ENCODE measurements around the gene MAPT. TPM values are rescaled to one million over a fixed set of nuclear protein-coding genes. Genes with fewer than 3 reads are reported as not detected.

The MAPT gene
- total RNA-seq, 1 donor from 2014 or later = 0.28 TPM

DNA sequence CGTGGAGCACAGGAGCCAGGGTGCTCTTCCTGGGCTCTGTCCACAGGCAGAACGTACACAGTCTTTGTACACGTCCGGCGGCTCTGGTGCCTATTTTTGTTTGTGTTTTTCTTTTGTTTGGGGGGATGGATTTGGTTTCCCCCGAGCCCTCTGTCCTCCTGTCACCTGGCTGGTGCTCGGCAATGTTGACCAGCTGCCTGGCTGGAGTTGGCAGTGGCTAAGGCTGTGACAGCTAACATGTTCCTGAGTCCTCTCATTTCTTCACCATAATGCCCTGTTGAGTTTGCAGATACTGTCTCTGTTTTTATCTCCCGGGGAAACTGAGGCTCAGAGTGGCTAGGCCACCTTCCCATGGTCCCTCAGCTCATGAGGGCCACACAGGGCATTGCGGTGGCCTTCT is 25.7 kb downstream of the MAPT start:
- Mint-ChIP-seq H3K9me3 (ENCODE audit: unreplicated experiment) (no peaks in the 10 kb centered on the region), H3K4me1 (ENCODE audit: unreplicated experiment) (no peaks in the 10 kb centered on the region), H3K4me3 (ENCODE audit: unreplicated experiment) (no peak overlapping the region), H3K36me3 (ENCODE audit: low read depth, unreplicated experiment) (no peaks in the 10 kb centered on the region), H3K27ac (ENCODE audit: unreplicated experiment) (no peak overlapping the region), H3K27me3 (ENCODE audit: unreplicated experiment) (peaks cover 4% of the 10 kb centered on the region)
- TF ChIP-seq, protein P1, sequence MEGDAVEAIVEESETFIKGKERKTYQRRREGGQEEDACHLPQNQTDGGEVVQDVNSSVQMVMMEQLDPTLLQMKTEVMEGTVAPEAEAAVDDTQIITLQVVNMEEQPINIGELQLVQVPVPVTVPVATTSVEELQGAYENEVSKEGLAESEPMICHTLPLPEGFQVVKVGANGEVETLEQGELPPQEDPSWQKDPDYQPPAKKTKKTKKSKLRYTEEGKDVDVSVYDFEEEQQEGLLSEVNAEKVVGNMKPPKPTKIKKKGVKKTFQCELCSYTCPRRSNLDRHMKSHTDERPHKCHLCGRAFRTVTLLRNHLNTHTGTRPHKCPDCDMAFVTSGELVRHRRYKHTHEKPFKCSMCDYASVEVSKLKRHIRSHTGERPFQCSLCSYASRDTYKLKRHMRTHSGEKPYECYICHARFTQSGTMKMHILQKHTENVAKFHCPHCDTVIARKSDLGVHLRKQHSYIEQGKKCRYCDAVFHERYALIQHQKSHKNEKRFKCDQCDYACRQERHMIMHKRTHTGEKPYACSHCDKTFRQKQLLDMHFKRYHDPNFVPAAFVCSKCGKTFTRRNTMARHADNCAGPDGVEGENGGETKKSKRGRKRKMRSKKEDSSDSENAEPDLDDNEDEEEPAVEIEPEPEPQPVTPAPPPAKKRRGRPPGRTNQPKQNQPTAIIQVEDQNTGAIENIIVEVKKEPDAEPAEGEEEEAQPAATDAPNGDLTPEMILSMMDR (IDR thresholded peaks at IDR 0.05; ENCODE audit: unreplicated experiment) = no peak
- no peak for DNase-seq (ENCODE audit: low spot score)

GRCh38 chr17:45923511-45924268 is 29.3 kb downstream of the MAPT start:
- no peak overlapping the region for H3K27ac Mint-ChIP-seq (ENCODE audit: unreplicated experiment)
- H3K36me3 Mint-ChIP-seq (ENCODE audit: low read depth, unreplicated experiment) = peaks cover 5% of the 10 kb centered on the region

GRCh38 chr17:45924332-45924820 is 30.0 kb downstream of the MAPT start:
- Mint-ChIP-seq H3K27ac (ENCODE audit: unreplicated experiment) (no peak overlapping the region), H3K9me3 (ENCODE audit: unreplicated experiment) (peaks cover 5% of the 10 kb centered on the region), H3K4me3 (ENCODE audit: unreplicated experiment) (no peak overlapping the region), H3K27me3 (ENCODE audit: unreplicated experiment) (peaks cover 1% of the 10 kb centered on the region), H3K4me1 (ENCODE audit: unreplicated experiment) (no peaks in the 10 kb centered on the region), H3K36me3 (ENCODE audit: low read depth, unreplicated experiment) (peaks cover 5% of the 10 kb centered on the region)
- DNase-seq (ENCODE audit: low spot score) = no peak
- TF ChIP-seq, protein P1 (IDR thresholded peaks at IDR 0.05; ENCODE audit: unreplicated experiment) = no peak

More at GRCh38 chr17:45923511-45924268, 29.3 kb downstream of the MAPT start:
- peaks cover 1% of the 10 kb centered on the region for H3K27me3 Mint-ChIP-seq (ENCODE audit: unreplicated experiment)
- no peaks in the 10 kb centered on the region for H3K4me1 Mint-ChIP-seq (ENCODE audit: unreplicated experiment)
- peaks cover 5% of the 10 kb centered on the region for H3K9me3 Mint-ChIP-seq (ENCODE audit: unreplicated experiment)
- TF ChIP-seq, protein P1 (IDR thresholded peaks at IDR 0.05; ENCODE audit: unreplicated experiment) = no peak
- DNase-seq (ENCODE audit: low spot score) = no peak
- no peak overlapping the region for H3K4me3 Mint-ChIP-seq (ENCODE audit: unreplicated experiment)

- TF ChIP-seq, protein P1 (IDR thresholded peaks at IDR 0.05; ENCODE audit: unreplicated experiment) = no peak
- Mint-ChIP-seq H3K9me3 (ENCODE audit: unreplicated experiment) (peaks cover 5% of the 10 kb centered on the region), H3K27me3 (ENCODE audit: unreplicated experiment) (peaks cover 1% of the 10 kb centered on the region), H3K4me3 (ENCODE audit: unreplicated experiment) (no peak overlapping the region), H3K36me3 (ENCODE audit: low read depth, unreplicated experiment) (peaks cover 5% of the 10 kb centered on the region), H3K4me1 (ENCODE audit: unreplicated experiment) (no peaks in the 10 kb centered on the region), H3K27ac (ENCODE audit: unreplicated experiment) (no peak overlapping the region)
- no peak for DNase-seq (ENCODE audit: low spot score)
Observed at GRCh38 chr17:45925311-45925710, 31.0 kb downstream of the MAPT start.

DNA sequence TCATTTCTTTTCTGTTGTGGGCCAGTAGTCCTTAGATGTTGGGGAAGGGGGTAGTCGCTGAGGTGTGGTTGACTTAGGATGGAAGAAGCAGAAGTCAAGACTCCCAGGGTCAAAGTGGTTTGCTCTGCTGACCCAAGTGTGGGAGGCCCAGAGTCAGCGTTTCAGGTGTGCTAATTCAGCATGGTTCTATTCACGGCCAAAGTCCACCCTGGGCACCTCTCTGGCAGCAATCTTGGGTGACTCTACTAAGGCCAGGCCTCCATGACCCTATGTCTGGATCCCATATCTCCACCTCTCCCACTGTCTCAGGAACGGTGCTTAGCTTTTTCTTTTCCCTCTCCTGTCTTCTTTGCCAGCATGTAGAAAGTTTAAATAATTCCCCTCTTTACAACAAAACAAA is 32.9 kb downstream of the MAPT start:
- no peaks in the 10 kb centered on the region for H3K4me1 Mint-ChIP-seq (ENCODE audit: unreplicated experiment)
- TF ChIP-seq, protein P1 (IDR thresholded peaks at IDR 0.05; ENCODE audit: unreplicated experiment) = no peak
- peaks cover 1% of the 10 kb centered on the region for H3K27me3 Mint-ChIP-seq (ENCODE audit: unreplicated experiment)
- H3K9me3 Mint-ChIP-seq (ENCODE audit: unreplicated experiment) = peaks cover 5% of the 10 kb centered on the region
- no peak overlapping the region for H3K4me3 Mint-ChIP-seq (ENCODE audit: unreplicated experiment)
- peaks cover 5% of the 10 kb centered on the region for H3K36me3 Mint-ChIP-seq (ENCODE audit: low read depth, unreplicated experiment)
- DNase-seq (ENCODE audit: low spot score) = no peak
- no peak overlapping the region for H3K27ac Mint-ChIP-seq (ENCODE audit: unreplicated experiment)
